CD4-positive, alpha-beta T cell treated with Interleukin-4 for 4 hours (primary cell): Measurements from ENCODE around the gene TMEM117.
A peak's percentile ranks its signal among the peaks of the same experiment; 100 is the strongest.

Experiments
- DNase-seq: peaks from one replicate; pipeline ENCODE4 v3.0.0-alpha.2; 2020

Gene TMEM117

DNA sequence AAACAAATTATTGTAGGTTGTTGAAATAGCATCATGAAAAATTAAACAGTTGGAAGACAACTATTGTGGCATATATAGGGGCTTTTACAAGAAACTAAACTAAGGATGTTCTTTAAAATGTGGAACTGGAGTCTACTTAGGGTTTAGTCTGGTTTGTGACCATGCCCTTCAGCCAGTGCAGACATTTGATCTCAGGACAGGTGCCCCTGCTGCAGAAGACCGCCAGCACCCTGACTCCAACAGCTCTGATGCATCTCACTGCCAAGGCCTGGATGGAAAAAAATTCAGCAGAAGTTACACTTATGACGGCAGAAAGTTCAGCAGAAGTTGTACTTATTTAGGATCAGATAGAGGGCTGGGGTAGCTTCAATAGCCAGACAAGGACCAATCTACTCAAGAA, 51.5 kb downstream of the TMEM117 start:
- DNase-seq: no peak

DNA sequence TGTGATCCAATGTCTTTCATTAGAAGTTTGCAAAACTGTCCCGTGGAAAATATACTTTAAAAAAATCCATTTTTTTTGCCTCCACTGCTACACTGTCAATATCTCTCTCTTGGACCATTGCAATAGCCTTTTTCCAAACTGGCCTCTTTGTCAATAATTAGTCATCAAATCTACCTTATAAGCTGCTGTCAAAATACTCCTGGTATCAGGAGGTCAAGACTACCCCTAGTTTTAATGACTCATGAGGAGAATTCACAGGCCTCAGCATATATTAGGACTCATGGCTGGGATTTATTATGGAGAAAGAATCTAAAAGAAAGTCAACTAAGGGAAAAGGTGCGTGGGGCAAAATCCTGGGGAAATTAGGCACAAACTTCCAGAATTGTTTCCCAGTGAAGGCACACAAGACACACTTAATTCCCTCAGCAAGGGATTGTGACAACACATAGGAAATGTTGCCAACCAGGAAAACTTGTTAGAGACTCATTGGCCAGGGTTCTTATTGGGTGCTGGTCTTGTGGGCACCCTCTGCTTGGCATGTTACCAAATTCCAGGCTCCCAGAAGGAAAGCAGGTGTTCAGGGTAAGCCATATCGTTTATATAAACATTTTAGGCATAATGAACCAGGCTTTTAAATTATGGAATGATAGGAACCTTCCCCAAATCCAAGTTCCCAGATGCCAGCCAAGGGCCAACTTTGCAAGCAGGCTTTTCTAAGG, 56.1 kb downstream of the TMEM117 start:
- no peak for DNase-seq

DNA sequence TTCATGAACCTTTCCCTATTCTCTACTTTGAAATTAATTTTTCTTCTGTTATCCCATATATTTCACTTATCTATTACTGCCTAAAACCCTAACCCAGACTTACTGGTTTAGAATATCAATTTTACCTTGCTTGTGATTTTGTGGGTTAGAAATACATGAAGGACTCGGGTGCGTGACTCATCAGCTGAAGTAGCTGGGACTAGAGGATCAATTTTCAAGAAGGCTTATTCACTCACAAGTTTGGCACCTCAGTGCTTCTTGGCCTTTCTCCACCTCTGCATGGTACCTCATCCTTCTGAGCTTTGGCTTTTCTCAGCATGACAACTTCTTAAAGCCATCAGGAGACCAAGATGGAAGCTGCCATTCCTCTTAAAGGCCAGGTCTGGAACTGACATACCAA, 57.8 kb downstream of the TMEM117 start:
- DNase-seq: no peak

DNA sequence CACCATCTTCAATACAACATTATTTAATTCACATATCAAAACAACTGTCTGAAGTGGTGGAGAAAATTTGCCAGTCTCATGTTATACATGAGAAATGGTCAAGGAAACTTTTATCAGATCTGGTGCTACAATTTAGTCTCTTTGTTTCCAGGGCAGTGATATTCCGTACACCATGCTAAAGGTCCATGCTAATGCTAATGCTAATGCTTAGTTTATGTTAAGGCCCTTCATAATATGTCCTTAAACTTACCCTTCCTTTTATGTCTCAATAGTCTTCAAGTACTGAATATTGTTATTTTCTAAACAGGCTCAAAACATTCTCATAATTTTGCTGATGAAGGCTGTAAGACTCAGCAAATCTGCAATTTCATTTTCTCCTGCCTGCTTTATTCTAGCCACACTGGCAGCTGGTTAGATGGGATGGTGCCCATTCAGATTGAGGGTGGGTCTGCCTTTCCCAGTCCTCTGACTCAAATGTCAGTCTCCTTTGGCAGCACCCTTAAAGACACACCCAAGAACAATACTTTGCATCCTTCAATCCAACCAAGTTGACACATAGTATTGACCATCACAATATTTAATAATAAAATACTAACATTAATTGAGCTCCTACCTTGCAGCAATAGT, 59.8 kb downstream of the TMEM117 start:
- no peak for DNase-seq

DNA sequence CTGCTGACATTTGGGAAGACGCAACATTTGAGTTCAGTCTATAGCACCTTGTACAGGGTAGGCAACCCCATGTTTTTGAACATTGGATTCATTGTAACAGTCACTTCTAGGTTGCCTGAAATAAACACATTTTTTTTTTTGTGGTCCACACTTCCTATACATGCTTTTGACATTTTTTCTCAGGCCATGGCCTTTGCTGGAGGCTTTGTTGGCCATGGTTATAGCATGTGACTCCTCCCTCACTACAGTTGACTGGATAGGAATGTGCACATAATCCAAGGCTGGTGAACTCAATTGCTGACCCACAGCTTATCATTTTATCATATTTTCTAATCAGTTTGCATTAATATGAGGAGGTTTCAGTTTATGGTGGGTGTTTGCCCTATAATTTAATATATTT, 60.6 kb downstream of the TMEM117 start:
- DNase-seq: no peak

DNA sequence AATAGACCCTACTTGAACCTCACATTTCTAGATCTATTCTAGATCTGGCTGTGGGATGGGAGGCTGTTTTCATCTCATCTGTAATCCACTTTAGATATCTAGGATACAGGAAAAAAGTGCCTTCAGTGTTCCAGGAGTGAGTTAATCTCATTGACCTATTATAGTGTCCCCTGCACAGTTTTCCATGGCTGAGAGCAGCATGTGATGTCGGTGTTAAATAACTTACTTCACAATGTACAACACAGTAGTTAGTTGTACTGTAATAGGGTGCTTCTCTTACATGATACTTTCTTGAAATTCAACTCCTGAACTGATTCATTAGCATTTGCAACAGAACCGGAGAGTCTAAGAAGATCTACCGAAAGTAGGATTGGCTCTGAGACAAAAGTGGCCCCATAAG, 62.6 kb downstream of the TMEM117 start:
- DNase-seq: no peak

DNA sequence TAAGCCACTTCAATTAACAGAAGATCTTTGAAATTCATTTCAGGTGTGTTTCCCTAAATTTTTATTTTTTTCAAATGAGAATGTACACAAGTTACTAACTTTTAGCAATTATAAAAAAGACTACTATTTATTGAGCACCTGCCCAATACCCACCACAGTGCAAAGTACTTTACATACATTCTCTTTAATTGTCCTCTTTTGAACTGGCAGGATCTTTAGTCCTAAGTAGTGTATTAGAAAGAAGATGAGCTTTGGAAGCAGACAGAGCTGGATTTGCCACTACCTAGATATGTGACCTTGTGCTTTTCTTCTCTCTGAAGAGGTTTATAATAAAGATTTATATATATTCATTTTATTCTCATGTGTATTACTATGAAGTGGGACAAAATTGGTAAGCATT, 63.7 kb downstream of the TMEM117 start:
- DNase-seq: no peak

DNA sequence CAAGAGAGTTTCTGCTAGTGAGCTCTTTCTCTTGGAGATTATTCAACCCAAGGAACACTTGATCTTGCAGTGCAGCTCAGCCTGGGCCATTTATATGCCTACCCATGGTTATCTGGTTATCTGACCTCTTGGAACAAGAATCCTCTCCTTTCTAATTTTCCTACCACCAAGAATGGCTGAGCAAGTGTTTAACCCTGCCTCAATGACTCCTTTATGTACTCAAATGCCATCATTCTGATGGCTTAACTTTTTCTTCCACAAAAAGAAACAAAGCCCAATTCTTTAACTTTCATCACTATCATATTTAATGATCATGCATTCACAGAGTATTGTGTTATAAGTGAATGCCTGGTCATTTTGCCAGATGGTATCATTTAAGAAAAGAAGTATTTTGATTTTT, 67.8 kb downstream of the TMEM117 start:
- no peak for DNase-seq

DNA sequence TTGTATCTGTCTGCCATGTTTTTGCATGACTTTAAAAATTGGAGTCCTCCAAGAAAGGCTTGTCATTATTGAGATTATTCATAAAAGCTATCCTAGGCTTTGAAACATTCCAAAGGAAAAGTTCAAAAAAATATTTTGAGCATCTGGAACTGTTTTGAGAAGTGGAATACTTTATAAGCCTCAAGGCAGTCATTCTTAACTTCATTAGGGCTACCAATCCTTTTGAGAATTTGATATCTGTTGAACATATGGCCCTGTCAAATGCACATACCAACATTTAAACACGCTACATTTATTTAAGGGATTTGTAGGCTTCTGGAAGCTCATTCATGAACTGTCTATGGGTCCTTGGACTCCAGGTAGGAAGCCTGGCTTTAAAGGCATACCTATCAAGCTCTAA, 77.0 kb downstream of the TMEM117 start:
- DNase-seq: no peak

DNA sequence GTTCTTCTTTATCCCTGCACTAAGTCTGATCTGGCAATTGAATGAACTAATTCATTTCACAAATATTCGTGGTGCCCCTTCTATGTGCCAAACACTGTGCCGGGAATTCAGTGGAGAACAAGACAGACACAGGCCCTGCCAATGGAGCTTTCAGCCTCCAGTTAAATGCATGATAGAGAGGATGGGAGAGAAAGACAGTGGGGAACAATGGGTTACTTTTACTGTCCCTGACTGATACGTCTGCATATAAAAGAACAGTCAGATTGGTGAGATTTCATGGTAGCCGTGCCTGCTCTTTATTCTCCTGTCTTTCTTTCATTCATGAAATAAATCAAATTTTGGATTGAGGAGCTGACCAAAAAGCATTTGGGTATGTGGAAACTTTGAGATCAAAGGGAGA, 78.5 kb downstream of the TMEM117 start:
- DNase-seq: no peak

DNA sequence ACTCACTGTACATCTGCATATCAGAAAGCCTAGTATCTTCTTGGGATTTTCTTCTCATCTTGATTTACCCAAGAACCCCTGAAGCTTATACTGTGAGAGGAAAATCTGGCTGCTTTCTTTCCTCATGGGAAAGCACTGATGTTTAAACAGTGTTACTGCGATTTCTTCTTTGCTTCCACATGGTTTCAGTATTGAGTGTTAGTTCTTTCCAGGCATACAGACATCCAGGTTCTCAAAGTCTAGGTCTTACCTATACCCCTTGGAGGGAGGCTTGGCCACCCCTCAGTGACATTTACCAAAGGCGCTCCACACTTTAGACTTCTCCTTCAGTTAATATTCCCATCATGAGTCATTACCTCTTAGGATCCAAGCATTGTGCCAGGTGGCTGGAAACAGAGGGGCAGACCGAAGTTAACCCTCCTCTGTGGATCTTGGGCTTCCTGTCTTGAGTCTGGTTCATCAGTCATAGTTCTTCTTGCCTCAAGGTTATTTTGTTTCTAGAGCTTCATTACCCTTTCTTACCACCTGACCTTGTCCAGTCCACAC, 79.1 kb downstream of the TMEM117 start:
- DNase-seq: no peak

DNA sequence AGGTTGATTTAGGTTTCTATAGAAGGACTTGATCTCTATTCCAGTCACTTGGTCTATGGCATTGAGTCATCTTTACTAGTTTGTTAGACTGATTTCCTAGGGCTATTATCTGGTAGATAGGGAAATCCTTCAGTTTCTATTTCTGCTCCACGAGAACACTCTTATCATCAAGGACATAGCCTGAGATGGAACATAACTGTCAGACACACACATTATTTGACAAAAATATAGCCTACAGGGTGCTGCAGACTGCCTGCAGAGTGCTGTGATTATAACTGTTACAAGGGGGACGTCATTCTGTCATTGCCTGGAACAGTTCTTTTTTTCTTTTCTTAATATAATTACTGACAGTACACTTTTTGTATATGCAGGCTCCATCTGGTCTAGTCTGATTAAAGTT, 82.0 kb downstream of the TMEM117 start:
- no peak for DNase-seq

DNA sequence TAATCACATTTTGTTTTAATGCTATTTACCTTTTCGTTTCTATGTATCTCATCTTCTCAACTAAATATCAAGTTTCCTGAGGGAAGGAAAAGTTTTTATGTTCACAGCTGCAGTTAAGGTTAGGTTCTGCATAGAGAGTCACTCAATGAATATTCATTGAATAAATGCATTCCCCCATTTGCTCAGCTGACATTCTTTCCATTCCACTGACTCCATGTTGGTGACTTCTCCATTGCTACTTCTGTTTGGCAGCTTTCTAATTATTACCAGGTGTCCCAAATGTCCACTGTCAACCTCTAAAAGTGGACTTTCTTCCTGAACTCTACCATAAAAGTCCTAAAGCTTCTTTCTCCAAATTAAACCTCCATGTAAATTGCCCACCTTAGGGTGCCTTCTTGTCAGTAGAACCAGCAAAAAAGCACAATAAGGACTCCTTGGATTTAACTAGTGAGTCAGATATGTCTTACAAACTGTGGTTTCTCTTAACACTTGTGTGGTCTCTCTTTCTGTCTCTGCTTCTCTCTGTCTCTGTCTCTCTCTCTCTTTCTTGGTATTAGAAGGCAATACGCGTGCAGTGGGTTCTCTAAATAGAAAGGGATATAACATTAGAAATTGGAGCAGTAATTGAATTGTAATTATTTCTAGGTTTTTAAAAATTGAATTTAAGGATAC, 85.9 kb downstream of the TMEM117 start:
- no peak for DNase-seq

DNA sequence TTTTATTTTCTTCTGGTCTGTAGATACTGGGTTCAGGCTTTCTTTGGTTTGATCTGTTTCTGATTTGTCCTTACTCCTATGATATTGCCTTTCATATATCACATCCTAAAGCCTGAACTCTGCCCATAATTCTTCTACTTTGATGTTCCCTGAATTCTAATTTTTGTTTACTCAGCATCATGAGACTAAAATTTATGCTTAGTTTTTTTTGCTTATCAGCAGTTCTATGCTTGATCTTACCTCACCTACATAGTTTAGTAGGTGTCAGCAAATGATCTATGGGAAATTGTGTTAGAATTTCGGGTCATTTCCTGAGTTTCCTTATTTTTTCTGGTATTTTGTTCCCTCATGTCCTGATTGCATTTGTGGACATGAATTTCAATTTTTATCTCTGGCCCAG, 94.2 kb downstream of the TMEM117 start:
- DNase-seq: no peak

DNA sequence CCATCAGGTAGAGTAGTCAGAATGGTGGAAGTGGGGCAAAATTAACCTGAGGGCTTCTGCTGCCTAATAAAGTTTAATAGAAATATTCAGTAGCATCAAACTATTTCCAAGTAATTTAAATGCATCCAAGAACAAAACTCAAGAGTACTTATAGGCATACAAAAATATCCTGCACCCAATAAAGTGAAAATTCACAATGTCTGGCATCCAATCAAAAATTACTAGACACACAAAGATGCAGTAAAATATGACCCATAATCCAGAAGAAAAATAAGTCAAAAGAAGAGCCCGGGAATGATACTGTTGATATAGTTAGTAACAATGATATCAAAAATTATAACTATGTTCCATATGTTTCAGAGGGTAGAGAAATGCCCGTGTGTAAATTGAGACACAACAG, 95.3 kb downstream of the TMEM117 start:
- DNase-seq: no peak

DNA sequence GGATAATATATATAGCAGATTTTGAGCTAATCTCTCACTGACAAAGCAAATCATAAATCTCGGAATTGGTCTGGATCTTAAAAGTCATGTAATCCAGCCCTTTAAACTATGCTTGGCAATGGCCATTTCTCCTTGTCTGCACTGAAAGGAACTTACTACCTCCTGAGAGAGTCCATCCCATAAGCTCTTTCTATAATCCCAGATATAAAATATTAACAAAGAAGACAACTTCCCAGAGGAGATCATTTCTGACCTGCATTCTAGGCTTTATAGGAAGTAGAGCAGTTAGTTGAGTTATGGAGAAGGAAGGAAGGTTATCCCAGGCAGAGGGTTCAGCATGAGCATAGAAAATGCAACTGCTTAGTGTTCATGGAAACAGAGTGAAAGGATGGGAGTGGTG, 99.7 kb downstream of the TMEM117 start:
- no peak for DNase-seq

DNA sequence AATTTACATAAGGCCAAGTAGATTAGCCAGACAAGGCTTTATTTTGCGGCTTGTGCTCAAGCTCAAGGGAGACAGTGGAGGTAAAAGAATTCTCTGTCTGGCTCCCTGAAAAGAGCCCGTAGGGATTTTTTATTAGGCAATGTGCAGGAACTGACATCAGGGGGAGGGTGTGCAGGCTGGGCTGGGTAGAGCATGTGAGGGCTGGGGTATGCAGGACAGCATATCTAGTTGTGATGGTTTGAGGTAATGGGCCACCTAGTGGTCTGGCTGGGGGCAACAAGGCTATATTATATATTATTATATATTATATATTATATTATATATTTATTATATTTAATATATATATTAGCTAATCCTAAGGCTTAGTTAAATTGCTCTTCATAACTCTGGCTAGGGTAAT, 102.1 kb downstream of the TMEM117 start:
- no peak for DNase-seq

DNA sequence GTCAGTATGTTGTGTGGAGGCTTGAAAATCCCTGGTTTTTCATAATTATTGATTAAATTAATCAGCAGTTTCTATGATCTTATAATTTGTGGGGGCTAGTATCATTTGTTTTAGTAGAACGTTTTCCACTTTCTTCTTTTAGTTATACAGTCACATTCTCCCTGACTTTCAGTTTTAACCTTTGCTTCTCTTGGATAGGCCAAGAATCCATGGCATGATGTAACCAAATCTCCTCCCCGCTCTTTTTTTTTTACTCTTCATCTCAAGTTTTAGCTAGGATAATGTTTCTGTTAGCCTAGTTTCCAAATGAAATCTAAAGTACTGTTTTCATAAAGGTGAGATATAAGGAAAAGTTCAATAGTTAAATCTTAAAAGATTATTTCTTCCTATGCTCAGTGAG, 106.5 kb downstream of the TMEM117 start:
- no peak for DNase-seq

DNA sequence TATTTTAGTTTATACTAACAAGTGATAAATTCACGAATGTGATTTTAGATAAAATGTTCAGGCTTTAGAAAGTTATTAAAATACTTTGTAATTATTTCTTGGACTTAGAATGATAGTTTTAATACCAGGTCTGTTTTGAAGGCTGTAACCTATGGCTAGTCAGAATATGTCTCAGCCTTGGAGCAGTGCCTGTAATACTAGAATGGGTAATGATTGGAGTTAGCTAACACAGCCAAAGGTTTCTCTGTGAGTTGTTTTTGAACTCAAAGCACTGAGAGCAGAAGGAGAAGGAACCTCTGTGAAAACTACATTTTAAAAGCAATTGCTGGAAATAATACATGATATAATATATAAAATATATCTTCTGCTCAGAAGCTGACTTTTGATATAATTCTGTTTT, 110.1 kb downstream of the TMEM117 start:
- DNase-seq: no peak

DNA sequence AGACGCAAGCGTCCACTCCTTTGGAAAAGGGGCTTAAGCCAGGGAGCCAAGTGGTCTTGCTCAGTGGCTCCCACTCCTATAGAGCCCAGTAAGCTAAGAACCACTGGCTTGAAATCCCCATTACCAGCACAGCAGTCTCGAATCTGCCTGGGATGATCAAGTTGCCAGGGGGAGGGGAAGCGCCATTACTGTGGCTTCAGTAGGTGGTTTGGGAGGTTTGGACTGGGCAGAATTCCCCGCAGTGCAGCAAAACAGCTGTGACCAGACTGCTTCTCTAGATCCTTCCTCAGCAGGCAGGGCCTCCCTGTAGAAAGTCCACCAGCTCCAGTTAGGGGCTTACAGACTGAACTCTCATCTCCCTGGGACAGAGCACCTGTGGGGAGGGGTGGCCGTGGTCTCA, 115.4 kb downstream of the TMEM117 start:
- no peak for DNase-seq

DNA sequence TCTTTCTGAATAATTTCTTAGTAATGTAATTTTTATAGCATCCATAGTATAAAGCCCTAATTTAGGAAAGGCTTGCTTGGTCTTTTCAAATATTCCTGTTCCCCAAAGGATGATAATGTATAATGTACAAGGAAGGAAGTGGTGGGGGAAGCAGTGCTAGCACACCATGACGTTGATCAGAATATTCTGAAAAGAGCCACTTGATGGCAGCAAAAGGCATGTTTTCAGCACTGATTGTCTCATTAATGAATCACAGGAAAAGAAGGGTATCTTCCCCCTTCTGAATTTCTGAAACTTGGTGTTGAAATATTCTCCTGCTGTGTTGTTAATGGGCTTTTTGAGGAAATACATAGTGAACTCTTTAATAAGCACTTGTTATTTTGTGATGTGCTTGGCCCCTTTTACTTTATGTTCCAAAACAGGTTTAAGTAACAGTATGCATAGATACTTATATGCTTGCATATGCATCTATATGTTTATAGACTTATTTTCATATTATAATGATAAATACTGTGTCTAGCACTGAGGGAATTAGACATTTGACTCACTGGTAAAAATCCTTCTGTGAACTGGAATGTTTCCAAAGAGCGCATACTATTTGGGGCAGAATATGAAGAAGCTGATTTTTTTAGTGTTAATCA, 122.0 kb downstream of the TMEM117 start:
- peak; percentile 18 for DNase-seq

DNA sequence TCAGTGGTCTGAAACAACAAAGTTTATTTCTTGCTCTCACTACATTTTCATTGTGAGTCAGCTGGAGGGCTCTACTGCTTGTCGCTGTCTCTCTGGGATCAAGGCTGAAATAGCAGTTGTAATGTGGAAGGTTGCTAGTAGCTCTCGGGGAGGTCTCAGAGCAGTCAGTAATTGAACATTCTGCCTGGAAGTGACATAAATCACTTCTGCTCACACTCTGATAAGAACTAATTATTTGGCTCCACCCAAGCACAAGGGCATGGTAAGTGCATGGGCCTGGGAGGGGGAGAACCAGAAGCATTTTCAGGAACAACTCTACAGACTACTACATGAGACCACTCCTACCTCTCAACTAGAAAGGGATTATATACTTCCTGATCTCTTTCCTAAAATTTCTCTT, 128.2 kb downstream of the TMEM117 start:
- DNase-seq: no peak

DNA sequence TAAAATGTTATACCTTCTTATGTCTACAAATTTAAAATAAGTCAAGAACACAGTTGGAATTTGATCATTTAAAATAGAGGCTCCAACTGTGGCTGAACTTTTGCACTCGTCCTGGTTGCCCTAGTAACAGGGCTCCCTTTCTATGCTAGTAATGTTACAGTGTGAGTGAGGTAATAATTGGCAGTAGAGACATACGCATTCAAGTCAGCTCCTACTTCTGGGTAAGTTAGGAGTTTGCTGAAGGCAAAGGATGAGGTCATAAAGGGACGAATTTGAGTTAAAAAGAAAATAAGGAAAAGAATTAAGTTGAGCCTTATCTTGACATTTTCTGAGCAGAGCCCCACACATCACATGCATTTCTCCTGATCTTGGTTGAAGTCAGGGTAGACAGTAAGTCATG, 129.1 kb downstream of the TMEM117 start:
- no peak for DNase-seq

DNA sequence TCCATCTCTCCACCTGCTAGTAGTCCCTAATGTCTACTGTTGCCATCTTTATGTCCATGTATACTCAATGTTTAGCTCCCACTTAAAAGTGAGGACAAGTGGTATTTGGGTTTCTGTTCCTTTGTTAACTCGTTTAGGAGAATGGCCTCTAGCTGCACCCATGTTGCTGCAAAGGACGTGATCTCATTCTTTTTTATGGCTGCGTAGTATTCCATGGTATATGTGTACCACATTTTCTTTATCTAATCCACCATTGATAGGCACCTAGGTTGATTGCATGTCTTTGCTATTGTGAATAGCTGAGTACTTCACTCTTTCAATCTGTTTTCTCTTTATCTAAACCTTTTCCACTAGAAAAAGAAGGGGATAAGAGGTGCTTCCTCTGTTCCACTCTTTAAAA, 130.0 kb downstream of the TMEM117 start:
- DNase-seq: no peak
